Suprapubic skin (tissue), 4 donors: Measurements from ENCODE around the gene TPPP2.

Experiments
- POLR2A ChIP-seq, 2 donors: fragments of 450-650 bp; IDR thresholded peaks; one replicate each; pipeline ENCODE4 v1.6.1; 2017; ENCODE audit warnings: antibody characterized with exemption in 2 of 2, mild to moderate bottlenecking in 2 of 2, moderate library complexity in 2 of 2
- POLR2AphosphoS5 ChIP-seq, 3 donors: sonication (generic); formaldehyde crosslinking; IDR thresholded peaks; one replicate each; pipeline ENCODE4 v1.6.1; 2017; ENCODE audit warnings: antibody characterized with exemption in 3 of 3

GRCh38 chr14:21068521-21069387 is 38.7 kb downstream of the TPPP2 start:
- no peak for TF ChIP-seq POLR2A (IDR thresholded peaks at IDR 0.05)
- TF ChIP-seq POLR2AphosphoS5 (IDR thresholded peaks at IDR 0.05): no peak
